Measurements from ENCODE around the gene PBX1.

Gene PBX1

DNA sequence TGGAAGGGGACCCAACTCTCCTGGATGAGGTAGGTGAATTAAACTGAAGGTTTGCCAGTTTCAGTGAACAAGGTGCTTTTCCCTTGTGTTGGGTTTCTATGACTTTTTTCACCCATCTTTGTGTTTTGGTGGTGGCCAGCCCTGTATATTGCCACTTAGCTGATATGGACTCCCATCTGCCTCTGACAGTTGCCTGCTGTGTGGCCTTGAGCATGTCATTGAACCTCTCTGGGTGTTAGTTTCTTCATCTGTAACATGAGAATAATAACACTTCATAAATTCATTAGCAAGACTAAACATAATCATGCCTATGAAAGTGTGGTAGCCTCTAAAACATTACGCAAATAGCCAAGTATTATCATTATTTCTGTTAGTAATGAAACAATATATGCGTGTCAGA, 141.7 kb downstream of the PBX1 start:
- ATAC-seq (ENCODE audit: insufficient read depth, low read depth) (no peak), DNase-seq (no peak)
- Histone ChIP-seq H4K20me1 (ENCODE audit: insufficient read depth, low read length) (no peaks in the 10 kb centered on the region), H3K4me1 (ENCODE audit: insufficient read depth, low read length) (no peaks in the 10 kb centered on the region), H3K36me3 (ENCODE audit: insufficient read depth, low read length) (no peaks in the 10 kb centered on the region), H3K27ac (ENCODE audit: low read length) (no peak overlapping the region), H3K79me2 (ENCODE audit: insufficient read depth, low read length) (no peaks in the 10 kb centered on the region), H3K9me3 (ENCODE audit: insufficient read depth, low read length, severe bottlenecking) (no peaks in the 10 kb centered on the region), H3K27me3 (ENCODE audit: insufficient read depth, low read length, poor library complexity) (no peaks in the 10 kb centered on the region), H3K4me2 (ENCODE audit: insufficient read depth, low read length) (no peak overlapping the region), H3K4me3 (ENCODE audit: low read depth in 1 of 2, low read length in 2 of 2) (no peak overlapping the region), H2AFZ (ENCODE audit: low read depth, low read length) (no peak overlapping the region), H3K9ac (ENCODE audit: low read depth, low read length) (no peak overlapping the region)
- TF ChIP-seq, protein P1, sequence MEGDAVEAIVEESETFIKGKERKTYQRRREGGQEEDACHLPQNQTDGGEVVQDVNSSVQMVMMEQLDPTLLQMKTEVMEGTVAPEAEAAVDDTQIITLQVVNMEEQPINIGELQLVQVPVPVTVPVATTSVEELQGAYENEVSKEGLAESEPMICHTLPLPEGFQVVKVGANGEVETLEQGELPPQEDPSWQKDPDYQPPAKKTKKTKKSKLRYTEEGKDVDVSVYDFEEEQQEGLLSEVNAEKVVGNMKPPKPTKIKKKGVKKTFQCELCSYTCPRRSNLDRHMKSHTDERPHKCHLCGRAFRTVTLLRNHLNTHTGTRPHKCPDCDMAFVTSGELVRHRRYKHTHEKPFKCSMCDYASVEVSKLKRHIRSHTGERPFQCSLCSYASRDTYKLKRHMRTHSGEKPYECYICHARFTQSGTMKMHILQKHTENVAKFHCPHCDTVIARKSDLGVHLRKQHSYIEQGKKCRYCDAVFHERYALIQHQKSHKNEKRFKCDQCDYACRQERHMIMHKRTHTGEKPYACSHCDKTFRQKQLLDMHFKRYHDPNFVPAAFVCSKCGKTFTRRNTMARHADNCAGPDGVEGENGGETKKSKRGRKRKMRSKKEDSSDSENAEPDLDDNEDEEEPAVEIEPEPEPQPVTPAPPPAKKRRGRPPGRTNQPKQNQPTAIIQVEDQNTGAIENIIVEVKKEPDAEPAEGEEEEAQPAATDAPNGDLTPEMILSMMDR (IDR thresholded peaks at IDR 0.05; ENCODE audit: borderline replicate concordance, extremely low read depth, low read length, poor library complexity, severe bottlenecking) = no peak
- TF ChIP-seq EZH2 (IDR thresholded peaks at IDR 0.05; ENCODE audit: borderline replicate concordance, low read depth, low read length, severe bottlenecking) = no peak

DNA sequence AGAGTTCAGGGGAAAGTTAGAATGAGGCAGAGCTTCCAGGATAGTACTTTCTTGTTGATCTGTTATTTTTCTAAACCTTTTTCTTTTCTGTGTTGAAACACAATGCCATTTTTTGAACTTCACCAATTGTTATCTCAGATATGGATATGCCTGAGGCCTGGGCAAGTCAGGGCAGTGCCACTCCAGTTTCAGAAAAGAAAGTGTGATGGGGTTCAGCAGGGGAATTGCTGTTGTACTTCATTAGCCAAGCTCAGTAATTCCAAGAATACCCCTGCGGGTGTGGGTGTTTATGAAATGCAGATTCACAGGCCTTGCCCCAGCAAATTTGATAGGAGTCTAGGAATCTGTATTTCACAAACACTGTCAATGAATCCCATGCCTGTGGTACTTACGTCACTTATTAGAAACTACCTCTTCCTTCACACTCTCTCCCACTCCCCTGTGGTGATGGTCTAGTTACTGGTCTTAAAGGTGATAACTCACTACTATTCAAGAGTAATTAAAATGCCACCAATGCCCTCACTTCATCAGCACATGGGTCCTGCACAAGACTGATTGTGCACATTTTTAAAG, 142.3 kb downstream of the PBX1 start:
- TF ChIP-seq, protein P1 (IDR thresholded peaks at IDR 0.05; ENCODE audit: borderline replicate concordance, extremely low read depth, low read length, poor library complexity, severe bottlenecking) = no peak
- no peak for TF ChIP-seq EZH2 (IDR thresholded peaks at IDR 0.05; ENCODE audit: borderline replicate concordance, low read depth, low read length, severe bottlenecking)
- H3K4me3 ChIP-seq (ENCODE audit: low read depth in 1 of 2, low read length in 2 of 2) = no peak overlapping the region
- H3K27ac ChIP-seq (ENCODE audit: low read length) = no peak overlapping the region
- no peak overlapping the region for H3K4me2 ChIP-seq (ENCODE audit: insufficient read depth, low read length)
- H3K27me3 ChIP-seq (ENCODE audit: insufficient read depth, low read length, poor library complexity) = no peaks in the 10 kb centered on the region
- H4K20me1 ChIP-seq (ENCODE audit: insufficient read depth, low read length) = no peaks in the 10 kb centered on the region
- H2AFZ ChIP-seq (ENCODE audit: low read depth, low read length) = no peak overlapping the region
- no peaks in the 10 kb centered on the region for H3K36me3 ChIP-seq (ENCODE audit: insufficient read depth, low read length)
- H3K9ac ChIP-seq (ENCODE audit: low read depth, low read length) = no peak overlapping the region
- no peak for DNase-seq
- ATAC-seq (ENCODE audit: insufficient read depth, low read depth) = no peak
- H3K4me1 ChIP-seq (ENCODE audit: insufficient read depth, low read length) = no peaks in the 10 kb centered on the region
- no peaks in the 10 kb centered on the region for H3K9me3 ChIP-seq (ENCODE audit: insufficient read depth, low read length, severe bottlenecking)
- no peaks in the 10 kb centered on the region for H3K79me2 ChIP-seq (ENCODE audit: insufficient read depth, low read length)

DNA sequence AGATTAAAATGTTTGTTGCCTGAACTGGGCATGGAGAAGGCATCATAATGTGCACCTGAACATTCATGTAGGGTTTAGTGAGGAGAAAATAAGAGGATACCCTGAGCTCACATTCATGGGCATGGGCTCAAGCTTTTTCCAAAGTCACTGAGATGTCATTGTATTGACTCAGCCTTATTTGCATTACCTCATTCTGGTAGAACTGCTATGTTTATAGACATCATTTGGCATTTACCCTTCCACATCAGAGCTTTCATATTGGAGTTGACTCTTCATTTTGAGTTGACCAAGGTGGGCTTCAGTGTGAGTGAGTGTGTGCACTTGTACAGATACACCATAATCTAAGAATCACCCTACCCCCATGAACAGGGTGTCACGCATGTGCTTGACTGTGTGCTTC, 143.2 kb downstream of the PBX1 start:
- no peaks in the 10 kb centered on the region for H3K36me3 ChIP-seq (ENCODE audit: insufficient read depth, low read length)
- H3K4me3 ChIP-seq (ENCODE audit: low read depth in 1 of 2, low read length in 2 of 2) = no peak overlapping the region
- no peak overlapping the region for H3K9ac ChIP-seq (ENCODE audit: low read depth, low read length)
- no peaks in the 10 kb centered on the region for H3K4me1 ChIP-seq (ENCODE audit: insufficient read depth, low read length)
- H3K9me3 ChIP-seq (ENCODE audit: insufficient read depth, low read length, severe bottlenecking) = no peaks in the 10 kb centered on the region
- no peak for ATAC-seq (ENCODE audit: insufficient read depth, low read depth)
- no peaks in the 10 kb centered on the region for H4K20me1 ChIP-seq (ENCODE audit: insufficient read depth, low read length)
- DNase-seq = no peak
- no peaks in the 10 kb centered on the region for H3K27me3 ChIP-seq (ENCODE audit: insufficient read depth, low read length, poor library complexity)
- no peaks in the 10 kb centered on the region for H3K79me2 ChIP-seq (ENCODE audit: insufficient read depth, low read length)
- no peak overlapping the region for H3K27ac ChIP-seq (ENCODE audit: low read length)
- no peak overlapping the region for H3K4me2 ChIP-seq (ENCODE audit: insufficient read depth, low read length)
- no peak for TF ChIP-seq EZH2 (IDR thresholded peaks at IDR 0.05; ENCODE audit: borderline replicate concordance, low read depth, low read length, severe bottlenecking)
- TF ChIP-seq, protein P1 (IDR thresholded peaks at IDR 0.05; ENCODE audit: borderline replicate concordance, extremely low read depth, low read length, poor library complexity, severe bottlenecking) = no peak
- H2AFZ ChIP-seq (ENCODE audit: low read depth, low read length) = no peak overlapping the region

- H3K9ac ChIP-seq (ENCODE audit: low read depth, low read length) = no peak overlapping the region
- no peaks in the 10 kb centered on the region for H3K4me1 ChIP-seq (ENCODE audit: insufficient read depth, low read length)
- no peak for DNase-seq
- no peaks in the 10 kb centered on the region for H3K27me3 ChIP-seq (ENCODE audit: insufficient read depth, low read length, poor library complexity)
- no peak overlapping the region for H3K27ac ChIP-seq (ENCODE audit: low read length)
- no peaks in the 10 kb centered on the region for H3K36me3 ChIP-seq (ENCODE audit: insufficient read depth, low read length)
- no peak for ATAC-seq (ENCODE audit: insufficient read depth, low read depth)
- H3K4me2 ChIP-seq (ENCODE audit: insufficient read depth, low read length) = no peak overlapping the region
- H3K4me3 ChIP-seq (ENCODE audit: low read depth in 1 of 2, low read length in 2 of 2) = no peak overlapping the region
- no peaks in the 10 kb centered on the region for H3K79me2 ChIP-seq (ENCODE audit: insufficient read depth, low read length)
- H3K9me3 ChIP-seq (ENCODE audit: insufficient read depth, low read length, severe bottlenecking) = no peaks in the 10 kb centered on the region
- TF ChIP-seq, protein P1 (IDR thresholded peaks at IDR 0.05; ENCODE audit: borderline replicate concordance, extremely low read depth, low read length, poor library complexity, severe bottlenecking) = no peak
- TF ChIP-seq EZH2 (IDR thresholded peaks at IDR 0.05; ENCODE audit: borderline replicate concordance, low read depth, low read length, severe bottlenecking) = no peak
- H4K20me1 ChIP-seq (ENCODE audit: insufficient read depth, low read length) = no peaks in the 10 kb centered on the region
- no peak overlapping the region for H2AFZ ChIP-seq (ENCODE audit: low read depth, low read length)
Observed at GRCh38 chr1:164702664-164703063, 143.7 kb downstream of the PBX1 start.

Measured in DND-41 (cell line).